ENCODE results near the gene RPS25. TPM values are rescaled to one million over a fixed set of nuclear protein-coding genes. Genes with fewer than 3 reads are reported as not detected.
"Not testable (repeated sequence)": the region's sequence is repeated elsewhere in the genome, so short reads cannot be mapped to it uniquely, and the experiment has no call there.

Gene RPS25
- total RNA-seq, 1 donor from 2014 or later = 705 TPM

GRCh38 chr11:119014209-119014924, 3.8 kb downstream of the RPS25 start:
- DNase-seq = no peak

- no peak for DNase-seq
These were observed 5.4 kb downstream of the RPS25 start for GRCh38 chr11:119012629-119013170.

GRCh38 chr11:119011476-119012053, 6.6 kb downstream of the RPS25 start:
- no peak for DNase-seq

GRCh38 chr11:119006656-119007055, 11.5 kb downstream of the RPS25 start:
- no peak for DNase-seq

GRCh38 chr11:119000906-119001305, 17.2 kb downstream of the RPS25 start:
- DNase-seq = no peak

GRCh38 chr11:118998822-118999221, 19.3 kb downstream of the RPS25 start:
- DNase-seq = no peak

GRCh38 chr11:118998388-118998717, 19.8 kb downstream of the RPS25 start:
- DNase-seq = no peak

GRCh38 chr11:118997627-118998387, 20.3 kb downstream of the RPS25 start, which contains the start of gene CENATAC:
Gene CENATAC (plus strand): TSS chr11:118998138. CDS start chr11:118998198, 60 bp downstream.
- DNase-seq = peak; percentile 93

GRCh38 chr11:118996926-118997626, 21.1 kb downstream of the RPS25 start:
- no peak for DNase-seq

- DNase-seq = not testable (repeated sequence)
These were observed 26.6 kb downstream of the RPS25 start for GRCh38 chr11:118991486-118992038.

GRCh38 chr11:118988280-118988679, 29.9 kb downstream of the RPS25 start:
- no peak for DNase-seq

- no peak for DNase-seq
These were observed 33.3 kb downstream of the RPS25 start for GRCh38 chr11:118984825-118985224.

- DNase-seq = not testable (repeated sequence)
These were observed 33.8 kb downstream of the RPS25 start for GRCh38 chr11:118984337-118984736.

GRCh38 chr11:118980191-118980881, 37.8 kb downstream of the RPS25 start:
- DNase-seq = no peak

GRCh38 chr11:118979434-118979833, 38.7 kb downstream of the RPS25 start:
- DNase-seq = no peak

GRCh38 chr11:118975771-118976709, 42.1 kb downstream of the RPS25 start:
- DNase-seq = no peak

GRCh38 chr11:118973985-118974384, 44.2 kb downstream of the RPS25 start:
- no peak for DNase-seq

GRCh38 chr11:118971646-118972045, 46.5 kb downstream of the RPS25 start, which contains the start of gene FOXR1:
Gene FOXR1 (plus strand): TSS chr11:118971761. CDS start chr11:118971932, 171 bp downstream.
- no peak for DNase-seq

GRCh38 chr11:118969508-118969907, 48.6 kb downstream of the RPS25 start:
- DNase-seq = not testable (repeated sequence)
